K562 treated with DMSO at 1 percent for 12 hours (cell line): Measurements from ENCODE around the gene COP1. TPM values are rescaled to one million over a fixed set of nuclear protein-coding genes. Genes with fewer than 3 reads are reported as not detected.

Experiments
- total RNA-seq: library from RNA; unstranded; fragments of 300-600 nt; gene quantifications from 2 replicates; pipeline ENCODE4 v1.2.3, GENCODE V29; 2022; ENCODE audit not compliant: insufficient read depth

Gene COP1
- 45.8 and 65.6 TPM in 2 replicates for total RNA-seq

DNA sequence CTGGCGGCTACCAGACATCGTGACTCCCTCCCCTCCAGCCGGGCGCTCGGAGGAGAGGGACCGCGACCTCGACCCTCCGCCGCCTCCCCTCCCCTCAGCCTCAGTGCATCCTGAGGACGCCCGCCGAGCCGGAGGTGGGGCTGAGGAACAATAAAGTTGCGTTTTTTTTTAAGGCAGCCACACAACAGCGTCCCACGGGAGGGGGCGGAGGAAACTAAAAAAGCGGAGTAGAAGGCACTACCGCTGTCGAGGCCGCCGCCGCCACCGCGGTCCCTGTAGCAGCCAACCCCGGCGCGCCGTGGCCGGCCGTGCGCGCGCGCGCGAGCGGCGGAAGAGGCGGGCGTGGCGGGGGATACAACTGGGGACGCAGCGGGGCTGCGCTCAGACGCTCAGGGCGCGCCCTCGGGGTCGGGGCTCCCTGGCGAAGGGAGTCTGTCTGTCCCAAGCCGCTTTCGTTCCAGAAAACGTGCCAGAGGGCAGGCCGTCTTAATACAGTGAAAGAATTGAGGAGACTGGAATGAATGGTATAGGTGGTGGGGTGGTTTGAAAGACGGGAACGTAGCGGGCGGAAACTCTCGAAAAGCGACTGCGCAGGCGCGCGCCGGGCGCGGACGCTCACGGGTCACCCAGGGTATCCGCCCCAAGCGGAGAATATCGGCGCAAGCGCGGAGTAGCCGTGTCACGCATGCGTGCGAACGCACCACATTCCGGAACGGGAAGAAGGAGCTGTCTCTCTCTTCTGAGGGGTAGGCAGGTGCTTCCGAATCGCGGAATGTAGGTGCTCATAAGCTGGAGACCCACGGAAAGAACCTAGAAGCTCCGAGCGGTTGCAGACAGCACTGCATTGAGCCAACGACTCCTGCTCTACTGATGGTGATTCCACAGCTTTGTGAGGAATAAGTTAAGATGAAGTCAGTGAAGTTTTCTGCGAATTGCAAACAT is at the start of gene COP1:
COP1 (minus strand) TSS at position 326 of the 942 bp plus-strand sequence; CDS start at position 18, 308 bp downstream.

